ENCODE data around the gene EFR3B. TPM values are rescaled to one million over a fixed set of nuclear protein-coding genes. Genes with fewer than 3 reads are reported as not detected.

The EFR3B gene
- total and polyA plus RNA-seq, 10 of the 15 experiments (the other 5 are each of a cell fraction or from before 2014, with no cell fraction given) = 0.12 to 3.9 (median 1.8) TPM

DNA sequence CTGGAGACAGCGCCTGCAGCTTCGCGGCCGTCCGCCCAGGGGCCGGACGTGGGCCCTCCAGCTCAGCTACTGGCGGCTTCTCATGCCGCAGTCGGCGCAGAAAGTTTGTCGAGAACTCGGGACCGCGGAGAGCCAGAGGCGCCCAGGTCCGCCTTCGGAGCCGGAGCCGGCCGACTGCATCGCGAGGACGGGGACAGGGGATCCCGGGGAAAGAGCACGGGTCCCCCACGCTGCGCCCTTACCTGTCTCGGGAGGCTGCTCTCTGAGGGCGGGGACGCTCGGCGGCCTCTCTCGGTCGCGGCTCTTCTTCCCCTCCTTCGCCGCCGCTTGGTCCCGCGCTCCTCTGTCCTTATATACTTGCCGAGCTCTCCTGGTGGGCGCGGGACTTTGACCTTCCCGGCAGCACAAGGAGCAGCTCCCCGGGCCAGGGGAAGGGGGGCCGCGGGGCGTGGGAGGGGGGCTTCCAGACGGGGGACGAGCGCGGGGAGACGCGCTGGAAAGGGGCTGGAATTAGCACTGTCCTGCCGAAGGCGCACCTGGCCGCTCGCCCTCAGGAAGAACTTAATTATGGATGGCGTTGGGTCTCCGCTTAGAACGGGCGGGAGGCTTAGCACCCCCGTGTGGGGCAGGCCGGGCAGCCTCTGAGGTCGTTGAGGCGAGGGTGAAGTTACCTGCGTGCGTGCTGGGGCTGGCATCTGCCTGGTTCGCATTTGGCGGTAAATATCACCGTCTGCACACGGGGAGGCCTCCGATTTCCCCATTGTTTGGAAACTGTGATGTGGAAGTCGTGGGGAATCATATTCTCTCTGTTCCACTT lies 126.6 kb downstream of the EFR3B start, which contains the start of gene POMC:
Gene POMC, minus strand, starts transcription at position 325 of the 817 bp plus-strand sequence. CDS start 3,808 bp downstream, outside the sequence.
- Histone ChIP-seq H3K4me3 (peak within 1 kb of the TSS; percentile 65), H3K9ac (ENCODE audit: control insufficient read depth, insufficient read depth, low read length) (no peak within 1 kb of the TSS), H3K4me1 (ENCODE audit: control insufficient read depth, insufficient read depth, low read length) (peaks cover 18% of the 10 kb centered on the region), H3K4me2 (ENCODE audit: control insufficient read depth, insufficient read depth) (peak within 1 kb of the TSS; percentile 69), H2AFZ (ENCODE audit: control insufficient read depth, low read depth, low read length) (peak within 1 kb of the TSS; percentile 59), H3K27ac (ENCODE audit: control insufficient read depth, insufficient read depth) (no peak within 1 kb of the TSS), H4K20me1 (ENCODE audit: control insufficient read depth, insufficient read depth) (no peaks in the 10 kb centered on the region), H3K36me3 (ENCODE audit: control insufficient read depth in 2 of 2, insufficient read depth in 2 of 2, low read length in 1 of 2) (no peaks in the 10 kb centered on the region), H3K27me3 (replicated peaks in 1 of 2; ENCODE audit: control insufficient read depth in 2 of 2, insufficient read depth in 2 of 2, low read length in 1 of 2) (peaks cover 5 to 14% of the 10 kb centered on the region in 2 experiments), H3K79me2 (ENCODE audit: control insufficient read depth, insufficient read depth, low read length) (no peaks in the 10 kb centered on the region), H3K9me3 (replicated peaks; ENCODE audit: control insufficient read depth, insufficient read depth, low read length) (no peaks in the 10 kb centered on the region)
- 7% methylated on average over 66 of the region's 75 CpGs for WGBS (ENCODE audit: insufficient coverage, insufficient replicate concordance, low lambda C conversion rate, missing lambda C conversion rate)
- intact Hi-C loops (cut with micrococcal nuclease; ENCODE audit: unreplicated experiment) (no loop called here), in situ Hi-C loops (cut with MboI) (no loop called here)
- ChIA-PET SMC1A (ENCODE audit: uncharacterized antibody, unreplicated experiment) (interaction anchor here (0.6 to 6.5 kb wide), 4 partner anchors 28 to 398 kb away, joined by 3 to 70 read pairs (median 28); no protein-coding TSS in a partner anchor), POLR2A (interaction anchor here (0.7 kb wide), 1 partner anchor 110 kb away, joined by 4 read pairs; no protein-coding TSS in a partner anchor), CTCF (interaction anchor here (0.7 to 3.8 kb wide), 8 partner anchors 16 to 439 kb away, joined by 3 to 29 read pairs (median 6); no protein-coding TSS in a partner anchor), RAD21 (ENCODE audit: unreplicated experiment) (interaction anchor here (0.9 to 1.4 kb wide), 2 partner anchors 193 to 398 kb away, joined by 3 to 7 read pairs; no protein-coding TSS in a partner anchor)
- TF ChIP-seq ZSCAN29 (IDR thresholded peaks at IDR 0.05) (no peak), RAD21 (IDR thresholded peaks at IDR 0.05; ENCODE audit: insufficient read depth, low read depth, low read length) (no peak), MEF2A (IDR thresholded peaks at IDR 0.05; ENCODE audit: insufficient read depth, low read depth, low read length) (no peak), NBN (IDR thresholded peaks at IDR 0.05) (no peak), SUZ12 (IDR thresholded peaks at IDR 0.05; ENCODE audit: unreplicated experiment) (peak; percentile 55), YY1 (IDR thresholded peaks at IDR 0.05; ENCODE audit: low read depth, low read length) (no peak)
- TF ChIP-seq, protein P1, sequence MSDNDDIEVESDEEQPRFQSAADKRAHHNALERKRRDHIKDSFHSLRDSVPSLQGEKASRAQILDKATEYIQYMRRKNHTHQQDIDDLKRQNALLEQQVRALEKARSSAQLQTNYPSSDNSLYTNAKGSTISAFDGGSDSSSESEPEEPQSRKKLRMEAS (IDR thresholded peaks at IDR 0.05; ENCODE audit: low read depth, low read length) = no peak
- FAIRE-seq = no peak
- BruUV-seq (replicated peaks) = no TSS peak
- ATAC-seq = peak; percentile 61
- DNase-seq (ENCODE audit: low read depth, low spot score) = no peak
